Medulla oblongata (tissue), 1 donor: ENCODE results near the gene OCA2.

Experiments used
- DNase-seq: peaks from one replicate; pipeline ENCODE4 v3.0.0-alpha.2; 2015; ENCODE audit errors: extremely low spot score

OCA2 gene

GRCh38 chr15:28079313-28079969 lies 19.7 kb downstream of the OCA2 start:
- no peak for DNase-seq

GRCh38 chr15:28078191-28078719 lies 20.9 kb downstream of the OCA2 start:
- no peak for DNase-seq

DNA sequence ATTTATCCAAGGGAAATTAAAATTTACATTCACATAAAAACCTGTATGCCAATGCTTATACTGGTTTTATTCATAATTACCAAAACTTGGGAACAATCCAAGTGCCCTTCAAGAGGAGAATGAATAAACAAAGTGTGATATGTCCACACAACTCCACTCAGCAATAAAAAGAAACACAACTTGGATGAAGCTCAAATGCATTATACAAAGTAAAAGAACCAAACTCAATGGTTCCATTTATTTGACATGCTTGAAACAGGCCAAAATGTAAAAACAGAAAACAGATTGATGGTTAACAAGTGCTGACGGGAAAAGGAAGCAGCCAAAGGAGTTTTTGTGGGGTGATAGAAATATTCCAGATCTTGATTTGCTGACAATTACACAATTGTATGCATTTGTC lies 23.5 kb downstream of the OCA2 start:
- DNase-seq: no peak

- DNase-seq: no peak
Measured at GRCh38 chr15:28068930-28069329, 30.2 kb downstream of the OCA2 start.

DNA sequence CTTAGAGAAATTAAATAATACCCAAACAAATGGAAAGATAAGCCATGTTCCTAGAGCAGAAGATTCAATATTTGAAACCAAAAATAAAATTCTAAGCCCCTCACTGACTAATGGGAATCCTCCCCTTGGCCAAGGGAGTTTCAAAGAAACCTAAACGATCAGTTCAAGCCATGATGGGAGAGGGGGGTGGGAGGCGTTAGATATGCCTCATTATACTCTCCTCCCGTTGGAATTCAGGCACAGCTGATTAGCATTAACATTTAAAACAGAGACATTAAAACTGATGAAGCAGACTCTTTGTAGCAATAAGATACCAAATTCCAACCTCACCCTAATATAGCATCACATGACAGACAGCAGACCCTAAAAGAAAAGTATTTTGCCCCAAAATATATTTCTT lies 32.9 kb downstream of the OCA2 start:
- no peak for DNase-seq

DNA sequence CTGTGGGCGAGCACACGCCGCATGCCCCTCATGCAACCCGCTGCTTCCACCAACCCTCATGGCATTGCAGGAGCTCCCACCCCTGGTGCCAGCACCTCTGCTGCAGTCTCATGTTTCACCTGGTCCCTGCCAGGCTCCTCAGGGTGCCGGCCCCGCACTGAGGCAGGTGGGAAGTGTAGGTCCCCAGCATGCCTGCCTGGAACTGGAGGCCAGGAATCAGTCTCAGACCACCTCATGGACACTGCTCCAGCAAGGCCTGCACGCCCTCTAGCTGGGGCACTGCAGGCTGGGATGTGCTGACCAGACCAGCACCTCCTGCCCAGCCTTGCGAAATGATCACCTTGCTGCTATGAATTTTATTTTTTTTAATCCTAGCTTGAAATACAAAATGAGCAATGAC lies 39.1 kb downstream of the OCA2 start:
- DNase-seq: no peak

DNA sequence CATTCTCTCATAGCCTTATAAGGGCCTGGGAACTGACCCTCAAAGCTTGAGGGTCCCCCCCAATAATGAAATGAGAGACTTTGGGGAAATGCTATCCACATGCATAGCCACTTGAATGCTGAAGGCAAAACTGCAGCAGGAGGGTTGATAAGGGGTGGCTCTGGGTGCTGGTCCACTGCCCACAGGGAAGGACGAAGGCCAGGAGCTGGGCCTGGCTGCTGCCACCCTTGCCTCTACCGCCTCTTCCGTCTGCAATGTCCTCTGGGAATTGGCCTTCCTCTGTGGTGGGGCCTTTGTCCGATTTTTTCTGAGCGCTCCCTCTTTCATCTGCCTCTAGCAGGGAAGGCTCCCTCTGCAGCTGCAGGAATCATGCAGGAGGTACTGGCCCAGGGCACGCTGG lies 41.0 kb downstream of the OCA2 start:
- no peak for DNase-seq

GRCh38 chr15:28051955-28052633 lies 47.0 kb downstream of the OCA2 start:
- no peak for DNase-seq

GRCh38 chr15:28049581-28049980 lies 49.5 kb downstream of the OCA2 start:
- no peak for DNase-seq

- DNase-seq: no peak
Measured at GRCh38 chr15:28047277-28047676, 51.8 kb downstream of the OCA2 start.

DNA sequence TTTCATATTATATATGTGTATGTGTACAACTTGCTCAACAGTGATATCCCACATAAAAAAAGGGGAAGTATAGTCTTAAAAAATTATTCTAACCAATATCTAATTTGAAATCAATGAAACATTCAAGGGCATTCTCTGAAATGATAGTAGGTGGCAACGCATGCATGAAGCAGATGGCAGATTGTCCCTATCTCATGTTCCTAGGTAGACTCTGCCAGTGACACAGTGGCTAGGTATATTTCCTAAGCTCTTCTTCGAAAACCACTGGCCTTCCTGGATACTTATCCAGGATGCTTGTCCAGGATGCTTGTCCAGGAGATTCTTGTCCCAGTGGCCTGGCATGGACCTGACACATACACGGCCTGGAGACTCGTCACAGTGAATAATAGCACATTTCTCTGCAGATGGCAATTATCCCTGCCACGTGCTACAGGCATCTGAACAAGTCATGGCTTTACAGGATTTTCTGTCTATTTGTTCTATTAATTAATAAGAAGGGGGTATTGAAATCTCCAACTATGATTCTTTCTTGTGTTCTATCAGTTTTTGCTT lies 54.9 kb downstream of the OCA2 start:
- no peak for DNase-seq

- DNase-seq: no peak
Measured at GRCh38 chr15:28043691-28044091, 55.4 kb downstream of the OCA2 start.

DNA sequence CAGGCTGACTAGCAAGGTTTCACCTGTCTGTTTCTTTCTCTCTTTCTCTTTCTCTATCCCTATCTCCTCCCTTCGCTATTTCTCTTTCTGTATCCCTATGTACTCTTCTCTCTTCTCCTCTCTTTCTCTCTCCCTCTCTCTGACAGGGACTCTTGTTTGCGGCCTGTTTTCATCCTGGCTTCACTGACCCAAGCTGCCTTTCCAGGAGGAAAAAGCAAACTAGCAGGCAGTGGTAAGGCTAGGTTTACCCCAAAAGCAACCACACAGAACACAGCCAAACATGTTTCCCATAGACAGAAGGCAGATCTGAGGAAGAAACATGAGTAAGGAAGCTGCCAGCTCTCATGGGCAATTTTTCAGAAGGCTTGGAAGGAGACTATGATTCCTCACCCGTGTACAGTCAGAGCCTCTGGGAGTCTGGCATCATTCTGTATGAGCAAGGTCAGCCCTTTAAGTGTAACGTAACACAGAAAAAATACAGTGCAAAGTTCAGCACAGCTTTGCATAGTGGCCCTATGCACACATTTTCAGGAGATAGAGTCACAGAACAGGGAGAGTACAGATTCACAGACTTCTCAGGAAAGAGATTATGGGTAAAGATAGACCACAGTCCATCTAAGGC lies 61.0 kb downstream of the OCA2 start:
- no peak for DNase-seq

- DNase-seq: no peak
Measured at GRCh38 chr15:28033443-28033842, 65.7 kb downstream of the OCA2 start.

- no peak for DNase-seq
Measured at GRCh38 chr15:28030801-28031200, 68.3 kb downstream of the OCA2 start.

- DNase-seq: no peak
Measured at GRCh38 chr15:28027714-28028076, 71.4 kb downstream of the OCA2 start.

- DNase-seq: no peak
Measured at GRCh38 chr15:28026764-28027713, 72.1 kb downstream of the OCA2 start.

DNA sequence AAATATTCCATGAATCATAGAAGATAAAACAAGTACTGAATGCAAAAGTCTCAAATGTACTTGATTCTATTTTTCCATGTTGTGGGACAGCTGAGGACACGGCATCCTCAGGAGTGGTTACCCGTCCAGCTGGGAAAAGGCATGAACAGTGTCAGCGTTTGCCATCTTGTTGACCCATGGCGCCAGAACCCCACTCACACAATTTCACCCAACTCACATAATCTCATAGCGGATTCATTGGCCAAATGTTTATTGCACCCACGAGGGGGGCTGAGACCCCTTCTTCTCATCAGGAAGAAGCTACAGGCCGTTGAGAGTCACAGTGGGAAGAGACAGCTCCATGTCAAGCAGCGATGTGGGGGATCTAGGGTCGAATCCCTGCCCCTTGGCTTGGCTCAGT lies 72.9 kb downstream of the OCA2 start:
- DNase-seq: no peak

- no peak for DNase-seq
Measured at GRCh38 chr15:28025413-28025812, 73.7 kb downstream of the OCA2 start.

DNA sequence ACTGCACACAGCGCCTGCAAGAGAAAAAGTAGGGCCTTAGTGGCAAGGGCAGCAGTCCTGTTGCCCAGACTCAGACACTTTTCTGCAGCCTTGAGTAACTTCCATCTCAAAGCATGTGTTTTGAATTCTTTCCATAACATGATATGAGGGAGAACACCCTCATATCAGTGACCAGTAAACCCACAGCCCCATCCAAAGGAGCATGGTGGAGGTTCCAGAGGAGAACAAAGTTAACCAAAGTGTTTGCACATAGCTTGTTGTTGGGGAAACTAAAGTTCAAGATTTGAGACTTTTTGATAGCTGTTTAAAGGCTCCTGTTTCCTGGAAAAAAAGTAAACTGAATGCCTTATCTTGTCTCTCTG lies 74.2 kb downstream of the OCA2 start:
- DNase-seq: no peak
